ENCODE results near the gene B4GALT5.

DNA sequence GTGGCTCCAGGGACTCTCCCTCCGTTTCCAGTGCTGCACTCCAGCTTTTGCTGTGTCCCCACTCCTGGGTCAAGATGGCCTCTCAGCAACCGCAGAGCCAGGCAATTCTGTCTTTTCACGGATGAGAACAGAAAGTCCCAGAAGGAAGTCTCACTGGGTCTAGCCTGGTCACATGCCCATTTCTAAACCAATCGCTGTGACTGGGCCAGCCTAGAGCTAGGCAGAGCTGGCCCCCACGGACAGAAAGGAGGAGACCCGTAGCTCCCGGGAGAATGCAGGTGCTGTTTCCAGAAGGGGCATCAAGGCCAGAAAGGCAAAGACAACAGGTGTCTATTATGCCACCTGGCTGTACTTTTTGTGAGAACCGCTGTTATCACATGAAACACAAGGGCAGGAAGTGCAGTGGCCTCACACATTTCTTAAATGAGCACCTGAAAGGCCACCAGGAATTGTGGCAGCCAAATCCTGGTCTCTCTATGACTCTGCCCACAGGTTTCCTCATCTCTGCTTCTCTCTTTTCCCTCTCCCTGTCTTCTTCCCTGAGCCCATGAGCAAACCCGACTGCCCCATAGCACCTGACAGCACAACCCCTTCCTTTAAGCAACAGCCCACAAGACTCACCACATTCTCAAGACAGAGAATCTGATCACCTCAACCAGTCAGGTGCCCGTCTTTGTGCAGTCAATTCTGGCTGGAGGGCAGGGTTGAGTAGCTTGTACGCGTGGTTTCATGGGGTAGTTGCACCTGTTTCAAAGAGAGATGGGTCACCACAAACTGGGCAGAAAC lies 37.1 kb upstream of the B4GALT5 start:
- TF ChIP-seq FOXP2 (optimal IDR thresholded peaks at IDR 0.05; ENCODE audit: control extremely low read depth, extremely low read length, insufficient read depth) (no peak), POLR2AphosphoS5 (IDR thresholded peaks at IDR 0.05; ENCODE audit: borderline replicate concordance, low read depth, low read length) (no peak)
